Amniotic stem cell (primary cell): ENCODE measurements around the gene TGM2.

ENCODE experiments used
- DNase-seq: peaks from one replicate; lab custom pipeline; 2025; lab: John Stamatoyannopoulos, UW

The TGM2 gene

DNA sequence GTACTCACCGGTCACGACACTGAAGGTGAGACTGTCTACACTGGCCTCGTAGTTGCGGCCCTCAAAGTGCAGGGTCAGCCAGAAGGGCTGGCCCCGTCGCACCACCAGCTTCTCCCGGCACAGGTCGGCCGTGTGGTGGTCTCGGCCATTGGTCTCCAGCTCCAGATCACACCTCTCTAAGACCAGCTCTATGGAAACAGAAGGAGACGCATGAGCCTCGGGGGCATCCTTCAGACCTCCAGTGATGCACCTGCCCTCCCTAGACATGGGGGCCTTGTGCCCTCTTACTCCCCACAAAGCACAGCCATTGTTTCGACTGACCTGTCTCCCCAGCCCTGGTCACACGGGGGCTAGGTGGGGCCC is 3.7 kb downstream of the TGM2 start:
- no peak for DNase-seq

DNA sequence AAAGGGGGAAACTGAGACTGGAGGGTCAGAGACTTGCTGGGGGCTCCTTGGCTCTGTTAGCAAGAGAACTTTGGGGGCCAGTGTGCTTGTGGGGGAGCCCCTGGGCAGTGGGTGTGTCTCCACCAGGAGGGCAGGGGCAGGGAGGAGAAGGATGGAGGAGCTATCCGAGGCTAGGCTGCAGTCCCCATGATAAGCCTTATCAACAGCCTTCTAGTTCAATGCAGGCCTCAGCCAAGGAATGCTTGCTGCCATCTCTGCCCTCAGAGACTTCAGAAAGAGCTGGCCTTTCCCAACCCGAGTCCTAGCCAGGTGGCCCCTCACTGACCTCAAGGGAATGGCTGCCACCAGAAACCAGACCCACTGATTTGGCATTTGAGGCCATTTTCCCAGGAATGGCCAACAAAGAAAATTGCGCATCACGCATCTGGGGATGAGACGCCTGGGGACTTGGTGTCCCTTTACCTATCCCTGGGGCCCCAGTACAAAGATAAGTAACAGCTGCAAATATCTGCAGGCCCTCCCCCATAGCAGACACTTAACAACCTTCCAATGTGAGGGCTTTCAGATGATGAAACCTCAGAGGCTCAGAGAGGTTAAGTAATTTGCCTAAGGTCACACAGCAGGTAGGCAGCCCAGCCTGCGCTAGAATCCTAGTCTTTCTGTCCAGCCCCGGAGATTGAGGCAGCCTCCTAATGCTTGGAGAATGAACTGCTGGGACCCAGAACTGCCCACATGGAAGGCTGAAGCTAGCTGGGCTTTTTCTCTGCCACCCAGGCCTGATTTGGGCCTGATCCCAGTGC is 4.9 kb downstream of the TGM2 start:
- DNase-seq = no peak

DNA sequence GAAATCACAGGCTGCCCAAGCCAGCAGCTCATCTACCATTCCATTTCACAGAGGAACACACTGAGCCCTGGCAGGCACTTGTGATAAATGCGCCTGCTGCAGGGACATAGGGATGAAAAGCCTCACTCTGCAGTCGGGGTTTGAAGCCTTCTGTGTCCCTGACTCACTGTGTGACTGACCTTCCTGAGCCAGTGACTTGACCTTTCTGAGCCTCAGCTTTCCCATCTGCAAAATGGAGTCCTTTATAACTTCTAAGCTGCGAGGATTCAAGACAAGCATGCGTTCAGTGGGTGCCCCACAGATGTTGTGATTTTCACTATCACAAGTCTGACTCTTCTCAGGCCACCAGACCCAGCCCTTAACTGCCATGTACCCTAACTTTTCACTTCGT is 5.5 kb downstream of the TGM2 start:
- DNase-seq = no peak

DNA sequence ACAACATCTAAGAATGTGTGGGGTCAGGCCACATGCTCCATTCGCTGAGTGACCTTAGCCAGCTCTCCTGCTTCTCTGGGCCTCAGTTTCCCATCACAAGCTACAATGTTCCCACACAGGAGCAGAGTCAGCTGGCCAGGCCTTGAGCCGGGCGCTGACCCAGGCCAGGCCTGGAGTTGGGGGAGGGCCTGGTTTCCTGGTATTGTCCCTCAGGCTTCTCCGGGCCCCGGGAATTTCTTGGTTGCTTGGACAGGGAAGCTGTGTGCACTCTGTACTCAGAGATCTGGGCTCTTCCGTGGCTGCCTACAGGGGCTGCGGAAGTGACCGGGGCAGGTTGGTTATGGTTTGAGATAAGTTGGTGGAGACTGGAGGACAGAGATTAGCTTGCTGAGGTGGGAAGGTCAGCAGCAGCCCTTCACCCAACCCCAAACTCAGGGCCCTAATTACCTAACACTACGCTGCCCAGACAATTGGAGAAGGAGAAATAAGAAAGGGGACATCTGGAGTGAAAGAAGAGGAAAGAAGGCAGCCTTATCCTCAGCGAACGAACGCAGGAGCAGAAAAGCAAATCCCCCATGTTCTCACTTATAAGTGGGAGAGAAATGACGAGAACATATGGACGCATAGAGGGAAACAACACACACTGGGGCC is 6.2 kb downstream of the TGM2 start:
- DNase-seq = no peak

DNA sequence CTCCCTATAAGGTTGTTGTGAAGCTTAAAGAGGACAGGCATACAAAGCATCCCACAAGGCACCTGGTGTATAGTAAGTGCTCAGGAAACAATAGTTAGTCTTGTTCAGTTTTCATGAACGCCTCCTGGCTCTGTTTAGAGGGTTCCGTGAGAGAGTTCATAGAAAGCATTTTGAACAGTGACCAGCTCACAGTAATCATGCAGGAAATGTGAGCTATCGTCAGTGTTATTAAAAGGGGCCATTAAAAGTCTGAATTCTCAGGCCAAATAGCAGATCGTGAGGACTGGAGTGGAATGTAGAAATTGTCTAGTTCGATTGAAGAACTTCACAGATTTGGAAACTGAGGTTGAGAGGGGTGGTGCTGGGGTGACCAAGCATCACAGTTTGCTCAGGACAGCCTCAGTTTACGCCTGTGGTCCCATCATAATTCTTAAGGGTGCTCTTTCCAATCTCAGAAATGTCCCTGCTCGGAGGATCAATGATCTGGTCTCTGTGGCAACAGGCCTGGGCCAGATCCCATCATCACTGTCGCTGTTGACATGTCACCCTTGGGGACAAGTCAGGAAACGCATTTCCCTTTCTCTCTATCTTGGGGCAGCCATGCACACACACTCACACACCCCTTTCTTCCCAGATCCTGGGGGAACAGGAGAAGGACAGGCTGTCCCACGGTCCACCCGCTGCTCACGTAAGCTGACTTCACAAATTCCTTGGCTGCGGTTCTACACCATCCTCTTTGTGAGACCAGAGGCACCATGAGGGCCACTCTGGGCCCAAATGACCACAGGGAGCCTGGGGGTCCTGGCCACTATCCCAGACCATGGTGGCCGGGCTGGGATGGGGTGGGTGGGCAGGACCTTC is 7.2 kb downstream of the TGM2 start:
- DNase-seq = no peak

DNA sequence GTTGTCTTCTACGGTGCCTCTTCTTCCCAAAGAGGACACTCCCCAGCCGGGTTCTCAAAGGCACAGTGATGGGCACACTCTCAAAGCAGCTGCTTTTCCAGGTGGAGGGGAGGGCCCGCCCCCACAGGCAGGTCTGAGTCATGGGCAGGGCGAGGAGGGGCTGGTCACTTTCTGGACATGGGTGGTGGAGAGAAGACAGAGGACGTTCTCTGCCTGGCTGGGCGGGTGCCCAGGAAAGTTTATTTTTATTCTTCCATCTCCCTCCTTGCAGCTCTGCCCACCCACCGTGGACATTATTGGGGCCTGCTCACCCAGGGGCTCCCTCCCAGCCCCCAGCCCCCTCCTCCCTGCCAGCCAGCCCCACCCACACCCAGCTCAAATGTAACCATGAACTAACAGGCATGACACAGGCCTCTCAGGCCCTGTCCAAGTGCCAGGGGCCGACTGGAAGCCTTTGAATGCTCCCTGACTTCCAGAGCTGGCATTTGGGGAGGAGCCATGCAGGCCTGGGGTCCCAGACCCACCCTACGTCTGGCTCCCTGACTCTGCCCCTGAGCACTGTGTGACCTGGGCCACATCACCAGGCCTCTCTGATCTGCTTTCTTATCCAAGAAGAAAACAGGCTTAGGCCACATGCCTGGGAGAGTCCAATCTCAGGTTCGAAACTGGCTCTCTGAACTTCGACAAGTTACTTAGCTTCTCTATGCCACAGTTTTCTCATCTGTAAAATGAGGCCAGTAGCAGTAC is 8.0 kb downstream of the TGM2 start:
- no peak for DNase-seq

DNA sequence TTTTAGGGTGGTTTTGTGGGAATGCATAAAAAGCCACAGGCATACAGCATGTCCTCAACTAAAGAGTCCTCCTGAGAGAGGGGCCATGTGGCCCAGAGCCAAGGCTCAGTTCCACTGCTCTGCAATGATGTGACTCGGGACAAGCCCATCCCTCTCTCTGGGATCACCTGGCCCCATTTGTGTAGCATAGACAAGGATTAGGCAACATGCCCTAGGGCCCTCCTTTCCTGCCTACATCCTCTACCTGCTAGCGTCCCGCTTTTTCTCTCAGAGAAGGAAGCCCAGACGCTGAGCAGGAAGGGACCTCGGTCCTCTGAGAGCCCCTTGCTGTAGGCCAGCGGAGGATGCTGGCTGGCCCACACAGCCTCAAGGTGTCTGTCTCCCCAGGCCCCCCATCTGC is 8.8 kb downstream of the TGM2 start:
- DNase-seq = no peak

DNA sequence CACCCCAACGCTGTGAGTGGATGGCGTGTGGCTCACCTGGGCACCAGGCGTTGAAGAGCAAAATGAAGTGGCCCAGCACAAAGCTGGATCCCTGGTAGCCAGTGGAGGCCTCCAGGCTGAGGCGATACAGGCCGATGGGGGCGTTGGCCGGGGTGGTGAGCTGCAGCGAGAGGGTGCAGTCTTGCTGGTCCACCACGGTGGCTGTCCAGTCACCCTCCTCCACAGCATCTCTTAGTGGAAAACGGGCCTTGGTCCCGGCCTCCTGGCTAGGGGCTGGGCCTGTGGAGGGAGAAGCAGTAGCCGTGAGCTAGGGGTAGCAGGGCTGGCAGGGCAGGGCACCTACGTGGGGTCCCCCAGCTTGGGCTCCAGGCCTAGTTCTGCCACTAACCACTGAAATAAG is 9.3 kb downstream of the TGM2 start:
- DNase-seq = no peak

DNA sequence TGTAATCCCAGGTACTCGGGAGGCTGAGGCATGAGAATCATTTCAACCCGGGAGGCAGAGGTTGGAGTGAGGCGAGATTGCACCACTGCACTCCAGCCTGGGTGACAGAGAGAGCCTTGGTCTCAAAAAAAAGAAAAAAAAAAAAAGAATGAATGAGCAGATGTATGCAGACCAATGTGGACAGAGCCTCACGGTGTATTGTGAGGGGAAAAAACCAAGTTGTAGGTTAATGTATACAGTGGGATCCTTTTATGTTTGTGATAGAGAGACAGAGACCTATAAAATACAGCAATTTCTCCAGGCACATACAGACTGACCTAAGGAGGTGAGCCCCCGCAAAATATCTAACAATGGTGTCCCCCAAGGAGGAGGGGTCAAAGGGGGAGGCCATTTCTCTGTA is 11.7 kb downstream of the TGM2 start:
- DNase-seq = no peak

DNA sequence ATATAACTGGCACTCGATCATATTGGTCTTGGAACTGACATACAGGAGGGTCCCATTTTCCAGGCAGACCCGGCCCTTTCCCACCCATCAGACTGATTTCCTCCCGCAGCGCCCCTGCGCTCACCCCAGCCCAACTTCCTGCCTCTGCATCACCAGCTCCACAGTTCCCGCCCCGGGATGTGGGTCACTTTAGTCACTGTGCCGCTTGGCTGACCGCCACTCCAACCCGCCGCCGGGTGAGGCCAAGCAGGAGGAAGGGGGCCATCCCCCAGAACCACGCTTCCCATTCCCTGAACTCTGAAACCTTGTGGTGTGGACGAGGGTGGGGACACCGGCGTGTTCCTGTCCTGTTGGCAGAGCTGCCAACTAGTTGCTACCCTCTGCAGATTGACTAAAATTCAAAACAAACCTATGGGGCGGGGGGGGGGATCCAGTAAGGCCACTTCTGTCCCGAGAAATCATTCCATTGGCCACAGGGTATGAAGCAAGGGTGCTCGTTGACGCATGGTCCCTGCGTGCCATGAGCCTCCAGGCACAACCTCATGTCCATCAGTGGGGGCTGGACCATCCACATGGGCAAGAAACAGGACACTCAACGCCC is 12.3 kb downstream of the TGM2 start:
- peak; percentile 55 for DNase-seq

DNA sequence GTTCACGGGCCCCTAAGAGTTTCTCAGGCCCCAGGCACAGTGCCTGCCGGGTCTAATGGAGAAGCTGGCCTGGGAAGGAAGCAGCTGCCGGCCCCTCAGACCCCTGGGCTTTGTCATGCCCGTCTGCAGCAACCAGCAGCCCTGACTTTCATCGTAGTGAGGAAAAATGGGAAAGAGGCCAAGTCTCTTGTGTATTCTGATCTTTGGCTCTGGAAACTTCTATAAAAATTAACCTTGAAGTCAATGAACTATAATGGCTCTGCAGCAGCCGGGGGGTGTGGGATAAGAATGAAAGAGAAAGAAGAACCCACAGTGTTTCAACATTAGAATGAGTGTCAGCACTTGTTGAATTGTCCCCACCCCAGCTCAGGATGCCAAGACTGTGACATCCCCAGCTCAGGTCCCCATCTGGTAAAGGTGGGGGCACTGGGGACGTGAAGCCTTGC is 12.9 kb downstream of the TGM2 start:
- no peak for DNase-seq

DNA sequence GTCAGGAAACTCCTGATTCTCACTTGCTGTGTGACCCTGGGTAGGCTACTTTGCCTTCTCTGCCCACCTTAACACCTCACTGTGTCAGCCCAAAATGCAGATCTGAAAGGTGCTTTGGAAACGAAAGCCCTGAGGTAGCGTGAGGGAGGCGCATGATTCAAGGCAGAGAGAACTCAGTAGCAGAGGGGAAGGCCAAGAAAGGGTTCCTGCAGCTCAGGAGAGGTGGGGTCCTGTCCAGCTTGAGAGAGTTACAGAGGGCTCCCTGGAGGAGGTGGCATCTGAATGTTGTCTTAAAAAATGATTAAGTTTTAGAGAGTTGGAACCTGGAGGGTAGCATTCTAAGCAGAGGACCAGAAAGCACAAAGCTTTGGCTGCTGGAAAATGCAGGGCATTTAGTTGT is 13.6 kb downstream of the TGM2 start:
- no peak for DNase-seq

DNA sequence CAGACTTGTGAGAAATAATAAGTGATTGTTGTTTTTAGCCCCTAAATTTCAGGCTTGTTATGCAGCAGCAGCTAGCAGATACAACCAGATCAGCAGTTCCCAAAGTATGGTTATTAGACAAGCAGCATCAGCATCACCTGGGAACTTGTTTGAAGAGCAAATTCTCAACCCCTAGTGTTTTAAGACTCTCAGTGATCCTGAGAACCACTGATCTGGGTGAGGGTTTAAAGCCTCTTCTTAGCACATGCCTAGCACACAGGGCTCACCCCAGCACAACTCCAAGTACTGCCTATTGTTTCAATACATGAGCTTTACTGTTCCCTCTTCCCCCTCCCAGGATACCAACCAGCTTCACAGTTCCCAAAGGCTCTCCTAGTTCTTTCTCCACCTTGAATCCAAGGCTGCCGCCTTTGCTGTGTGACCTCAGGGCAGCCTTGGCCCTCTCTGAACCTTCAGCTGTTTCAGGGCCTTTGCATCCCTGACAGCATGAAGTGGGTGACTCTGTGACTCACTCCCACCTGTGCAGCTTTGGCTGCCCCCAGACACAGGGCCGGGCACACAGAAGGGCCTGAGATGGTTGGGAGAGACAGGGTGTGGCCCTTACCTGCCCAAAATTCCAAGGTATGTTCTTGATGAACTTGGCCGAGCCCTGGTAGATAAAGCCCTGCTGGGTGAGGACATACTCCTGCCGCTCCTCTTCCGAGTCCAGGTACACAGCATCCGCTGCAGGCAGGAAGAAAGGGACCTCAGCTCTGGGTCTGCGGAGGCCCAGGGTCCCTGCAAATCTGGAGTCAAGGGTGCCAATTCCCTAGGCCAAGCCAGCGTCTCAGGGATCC is 14.5 kb downstream of the TGM2 start:
- DNase-seq = no peak

DNA sequence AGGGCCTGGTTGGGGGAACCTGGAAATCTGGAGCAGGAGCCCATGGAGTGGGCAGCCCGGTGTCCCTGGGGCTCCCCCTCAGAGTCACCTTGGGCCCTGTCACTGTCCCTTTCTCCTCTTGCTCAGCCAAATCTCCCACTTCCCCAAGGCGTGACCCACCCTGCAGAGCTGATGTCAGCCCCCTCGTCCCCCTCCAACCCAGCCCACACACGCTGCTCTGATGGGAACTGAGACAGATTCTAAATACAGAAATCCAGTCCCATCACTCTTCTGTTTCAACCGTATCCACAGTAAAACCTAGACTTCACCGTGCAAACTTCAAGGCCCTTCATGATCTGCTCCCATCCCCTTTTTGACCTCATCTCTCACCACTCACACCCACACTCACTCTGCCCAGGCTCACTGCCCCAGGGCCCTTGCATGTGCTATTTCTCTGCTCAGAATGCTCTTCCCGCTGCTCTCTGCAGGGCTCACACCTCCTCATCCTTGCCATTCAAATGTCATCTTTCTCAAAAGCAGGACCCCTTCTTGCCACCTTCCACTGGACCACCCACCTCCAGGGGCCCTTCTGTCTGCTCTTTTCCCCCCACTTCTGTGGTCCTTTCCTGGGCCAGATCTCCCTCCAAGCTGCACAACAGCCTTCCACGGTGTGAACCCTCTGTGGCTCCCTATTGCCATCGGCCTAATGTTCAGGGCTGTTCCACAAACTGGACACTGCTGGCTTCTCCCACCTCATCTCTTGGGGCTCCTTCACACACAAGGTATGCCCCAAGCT is 16.6 kb downstream of the TGM2 start:
- no peak for DNase-seq

DNA sequence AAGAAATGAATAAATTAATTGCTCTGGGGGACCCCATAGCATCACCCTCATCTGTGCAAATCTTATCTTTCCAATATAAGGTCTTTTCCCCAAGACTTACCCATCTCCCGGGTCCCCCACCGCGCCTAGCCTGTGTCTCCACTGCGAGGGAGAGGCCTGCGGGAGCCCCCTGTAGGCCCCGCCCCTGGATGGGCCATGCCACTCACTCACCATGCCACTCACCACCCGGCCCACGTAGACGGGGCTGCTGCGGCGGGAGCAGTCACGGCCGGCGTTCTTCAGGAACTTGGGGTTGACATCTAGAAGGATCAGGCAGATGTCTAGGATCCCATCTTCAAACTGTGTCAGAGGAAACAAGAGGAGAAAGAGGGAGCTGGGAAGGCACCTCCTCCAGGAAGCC is 17.3 kb downstream of the TGM2 start:
- DNase-seq = no peak

DNA sequence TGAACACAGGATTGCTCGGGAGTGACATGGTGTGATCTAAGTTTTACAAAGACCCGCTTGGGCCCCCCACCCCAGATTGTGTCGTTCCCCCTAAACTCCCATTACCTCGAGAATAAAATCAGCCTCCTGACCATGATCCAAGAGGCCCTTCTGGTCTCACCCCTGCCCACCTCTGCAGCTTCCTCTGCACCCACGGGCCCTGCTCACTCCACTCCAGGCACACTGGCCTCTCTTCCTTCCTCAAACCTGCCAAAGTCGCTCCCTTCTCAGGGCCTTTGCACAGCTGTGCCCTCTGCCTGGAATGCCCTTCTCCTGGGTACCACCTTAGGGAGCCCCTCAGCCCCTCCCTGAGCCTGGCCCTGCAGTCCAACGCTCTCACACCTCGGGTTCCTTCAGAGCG is 17.9 kb downstream of the TGM2 start:
- DNase-seq = no peak

DNA sequence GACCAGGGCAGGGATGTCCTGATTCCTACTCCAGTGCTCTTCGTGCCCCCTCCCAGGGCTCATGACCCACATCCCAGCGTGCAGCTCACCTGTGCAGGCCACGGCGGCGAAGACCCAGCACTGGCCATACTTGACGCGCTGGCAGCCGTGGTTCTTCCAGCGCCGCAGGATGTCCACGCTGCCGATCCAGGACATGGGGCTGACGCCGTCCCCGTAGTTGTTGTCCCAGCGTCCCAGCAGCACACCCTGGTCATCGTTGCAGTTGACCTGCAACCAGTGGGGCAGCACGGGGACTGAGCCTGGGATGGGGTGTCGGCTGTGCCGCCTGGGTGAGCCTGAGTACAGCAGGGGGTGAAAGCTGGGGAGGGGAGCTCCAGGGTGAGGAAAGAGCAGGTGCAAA is 18.4 kb downstream of the TGM2 start:
- no peak for DNase-seq

DNA sequence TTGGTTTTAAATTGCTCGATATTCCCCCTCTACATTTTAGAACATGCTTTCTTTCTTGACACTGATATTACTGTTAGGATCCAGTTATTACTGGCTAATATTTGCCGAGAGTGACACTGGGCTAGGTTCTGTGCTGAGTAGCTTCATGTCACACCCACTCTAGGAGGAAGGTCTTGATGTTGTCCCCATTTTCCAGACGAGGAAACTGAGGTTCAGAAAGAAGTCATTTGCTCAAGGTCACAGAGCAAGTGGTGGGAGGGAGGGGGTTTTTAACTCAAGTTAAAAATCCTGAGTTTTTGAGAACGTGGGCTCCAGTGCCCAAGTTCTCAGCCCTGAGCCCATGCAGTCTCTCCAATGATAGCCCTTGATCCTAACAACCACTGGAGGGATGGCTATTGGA is 18.9 kb downstream of the TGM2 start:
- DNase-seq = no peak

DNA sequence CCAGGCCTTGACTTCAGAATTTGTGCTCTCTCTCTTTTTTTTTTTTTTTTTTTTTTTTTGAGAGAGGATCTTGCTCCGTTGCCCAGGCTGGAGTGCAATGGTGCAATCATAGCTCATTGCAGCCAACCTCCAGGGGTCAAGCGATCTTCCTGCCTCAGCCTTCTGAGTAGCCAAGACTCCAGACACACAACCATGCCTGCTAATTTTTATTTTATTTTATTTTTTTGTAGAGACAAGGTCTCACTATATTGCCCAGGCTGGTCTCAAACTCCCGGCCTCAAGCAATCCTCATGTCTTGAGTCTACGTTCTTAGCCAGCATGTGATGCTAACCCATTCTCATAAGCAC is 19.4 kb downstream of the TGM2 start:
- no peak for DNase-seq
